ENCODE results near the gene NUDT16L1. TPM values are rescaled to one million over a fixed set of nuclear protein-coding genes. Genes with fewer than 3 reads are reported as not detected.

The NUDT16L1 gene
- total RNA-seq, 4 donors from 2014 or later: 15.4 to 48.3 (median 33.1) TPM

- no peak for DNase-seq
- H3K9me3 ChIP-seq: no peaks in the 10 kb centered on the region
- no peaks in the 10 kb centered on the region for H3K27me3 ChIP-seq
- no peak for TF ChIP-seq CTCF (IDR thresholded peaks at IDR 0.05)
- TF ChIP-seq POLR2A (IDR thresholded peaks at IDR 0.05): no peak
- no peaks in the 10 kb centered on the region for H3K4me1 ChIP-seq
- no peak overlapping the region for H3K27ac ChIP-seq
- intact Hi-C loops (cut with DNase I; ENCODE audit: low total_unique reads): no loop called here
- H3K36me3 ChIP-seq: no peaks in the 10 kb centered on the region
- H3K4me3 ChIP-seq: no peak overlapping the region
These were observed 26.0 kb upstream of the NUDT16L1 start for GRCh38 chr16:4667203-4667963.

GRCh38 chr16:4668313-4668960 is 24.9 kb upstream of the NUDT16L1 start:
- Histone ChIP-seq H3K9me3 (no peaks in the 10 kb centered on the region), H3K27me3 (no peaks in the 10 kb centered on the region), H3K27ac (no peak overlapping the region), H3K4me3 (no peak overlapping the region), H3K36me3 (no peaks in the 10 kb centered on the region), H3K4me1 (no peaks in the 10 kb centered on the region)
- intact Hi-C loops (cut with DNase I; ENCODE audit: low total_unique reads): no loop called here
- no peak for DNase-seq
- no peak for TF ChIP-seq CTCF (IDR thresholded peaks at IDR 0.05)
- no peak for TF ChIP-seq POLR2A (IDR thresholded peaks at IDR 0.05)

GRCh38 chr16:4673387-4674046 is 19.8 kb upstream of the NUDT16L1 start:
- H3K27me3 ChIP-seq: no peaks in the 10 kb centered on the region
- no peaks in the 10 kb centered on the region for H3K9me3 ChIP-seq
- intact Hi-C loops (cut with DNase I; ENCODE audit: low total_unique reads): no loop called here
- no peaks in the 10 kb centered on the region for H3K4me1 ChIP-seq
- no peaks in the 10 kb centered on the region for H3K36me3 ChIP-seq
- no peak for DNase-seq
- no peak for TF ChIP-seq POLR2A (IDR thresholded peaks at IDR 0.05)
- TF ChIP-seq CTCF (IDR thresholded peaks at IDR 0.05): no peak
- no peak overlapping the region for H3K27ac ChIP-seq
- no peak overlapping the region for H3K4me3 ChIP-seq

GRCh38 chr16:4674926-4675530 is 18.3 kb upstream of the NUDT16L1 start:
- no peaks in the 10 kb centered on the region for H3K9me3 ChIP-seq
- no peak for TF ChIP-seq CTCF (IDR thresholded peaks at IDR 0.05)
- TF ChIP-seq POLR2A (IDR thresholded peaks at IDR 0.05): no peak
- no peak overlapping the region for H3K27ac ChIP-seq
- no peaks in the 10 kb centered on the region for H3K27me3 ChIP-seq
- no peaks in the 10 kb centered on the region for H3K36me3 ChIP-seq
- no peaks in the 10 kb centered on the region for H3K4me1 ChIP-seq
- intact Hi-C loops (cut with DNase I; ENCODE audit: low total_unique reads): no loop called here
- DNase-seq: no peak
- H3K4me3 ChIP-seq: no peak overlapping the region

All from uterus (tissue), 4 donors.